HG03097 (cell line): Measurements from ENCODE around the gene C1QL1.

Experiments used
- ATAC-seq: cut with Tn5 transposase; IDR thresholded peaks from one replicate; pipeline ENCODE4 v1.9.1; 2021; ENCODE audit not compliant: unreplicated experiment, low FRiP score

Gene C1QL1

GRCh38 chr17:44990994-44991393 lies 22.9 kb upstream of the C1QL1 start:
- no peak for ATAC-seq

- no peak for ATAC-seq
These were observed 21.5 kb upstream of the C1QL1 start for GRCh38 chr17:44989552-44990138.

- no peak for ATAC-seq
These were observed 20.2 kb upstream of the C1QL1 start for GRCh38 chr17:44988044-44988942.

- ATAC-seq: no peak
These were observed 15.5 kb upstream of the C1QL1 start for GRCh38 chr17:44983563-44983962.

GRCh38 chr17:44982113-44982702 lies 14.1 kb upstream of the C1QL1 start:
- ATAC-seq: no peak

- ATAC-seq: no peak
These were observed 13.3 kb upstream of the C1QL1 start for GRCh38 chr17:44981221-44981968.

GRCh38 chr17:44979426-44979995 lies 11.4 kb upstream of the C1QL1 start:
- ATAC-seq: no peak

GRCh38 chr17:44978807-44979206 lies 10.7 kb upstream of the C1QL1 start:
- ATAC-seq: no peak

- ATAC-seq: no peak
These were observed 9.9 kb upstream of the C1QL1 start for GRCh38 chr17:44977814-44978550.

GRCh38 chr17:44977065-44977464 lies 9.0 kb upstream of the C1QL1 start:
- ATAC-seq: no peak

GRCh38 chr17:44976206-44976605 lies 8.1 kb upstream of the C1QL1 start:
- no peak for ATAC-seq

- no peak for ATAC-seq
These were observed 4.8 kb upstream of the C1QL1 start for GRCh38 chr17:44972953-44973352.

- no peak for ATAC-seq
These were observed 3.8 kb upstream of the C1QL1 start for GRCh38 chr17:44971776-44972483.

GRCh38 chr17:44970136-44970741 lies 2.1 kb upstream of the C1QL1 start:
- ATAC-seq: no peak

- ATAC-seq: no peak
These were observed 1.2 kb upstream of the C1QL1 start for GRCh38 chr17:44969144-44969780.

GRCh38 chr17:44967907-44968224 lies 237 bp downstream of the C1QL1 start:
- ATAC-seq: no peak

GRCh38 chr17:44967026-44967906 lies 837 bp downstream of the C1QL1 start:
- ATAC-seq: no peak
